Keratinocyte (primary cell): ENCODE measurements around the gene TTLL6. TPM values are rescaled to one million over a fixed set of nuclear protein-coding genes. Genes with fewer than 3 reads are reported as not detected.

ENCODE experiments used
- DNase-seq: peaks from one replicate; pipeline ENCODE4 v3.0.0-alpha.2; 2011; ENCODE audit warnings: low read depth, missing footprints, low spot score
- FAIRE-seq: peaks from 2 replicates; lab custom pipeline; 2011; peaks lifted over from hg19 to GRCh38; lab: Jason Lieb, UNC
- H2AFZ ChIP-seq: 2 replicates; pipeline ENCODE4 v1.6.0; 2012; ENCODE audit warnings: low read length, control low read depth, inconsistent platforms; ENCODE audit not compliant: control insufficient read depth
- H3K27ac ChIP-seq: 2 replicates; pipeline ENCODE4 v1.5.1; 2011; ENCODE audit warnings: low read length; ENCODE audit not compliant: control insufficient read depth, insufficient read depth
- H3K27me3 ChIP-seq: 3 replicates; pipeline ENCODE4 v1.6.0; 2011; ENCODE audit warnings: low read length; ENCODE audit not compliant: control insufficient read depth, insufficient read depth; ENCODE audit errors: extremely low read depth
- H3K36me3 ChIP-seq, 2 experiments: 2 replicates in 1 of 2; 3 replicates in 1 of 2; pipeline ENCODE4 v1.5.1; 2011; ENCODE audit warnings: low read length in 2 of 2, mild to moderate bottlenecking in 1 of 2; ENCODE audit not compliant: control insufficient read depth in 2 of 2, insufficient read depth in 2 of 2; ENCODE audit errors: extremely low read depth in 1 of 2
- H3K4me1 ChIP-seq: 3 replicates; pipeline ENCODE4 v1.5.1; 2011; ENCODE audit warnings: low read length; ENCODE audit not compliant: control insufficient read depth, insufficient read depth; ENCODE audit errors: extremely low read depth
- H3K4me2 ChIP-seq: 3 replicates; pipeline ENCODE4 v1.6.0; 2011; ENCODE audit warnings: low read depth, low read length; ENCODE audit not compliant: control insufficient read depth, insufficient read depth; ENCODE audit errors: extremely low read depth
- H3K4me3 ChIP-seq, 3 experiments: fragments of 200-600 bp in 1 of 3; sonication (generic) in 1 of 3; 2 replicates in 2 of 3; 3 replicates in 1 of 3; pipeline ENCODE4 v1.5.1; 2011 to 2016; ENCODE audit warnings: low read length in 3 of 3, mild to moderate bottlenecking in 3 of 3, control low read depth in 2 of 3, inconsistent platforms in 1 of 3, low read depth in 1 of 3, mixed read lengths in 1 of 3, mixed run types in 1 of 3, moderate library complexity in 1 of 3; ENCODE audit not compliant: control insufficient read depth in 2 of 3, insufficient read depth in 2 of 3; ENCODE audit errors: extremely low read depth in 1 of 3
- H3K79me2 ChIP-seq: 2 replicates; pipeline ENCODE4 v1.6.0; 2012; ENCODE audit warnings: low read length; ENCODE audit not compliant: control insufficient read depth, insufficient read depth
- H3K9ac ChIP-seq: 3 replicates; pipeline ENCODE4 v1.6.0; 2011; ENCODE audit warnings: low read length; ENCODE audit not compliant: control insufficient read depth, insufficient read depth; ENCODE audit errors: extremely low read depth
- H3K9me1 ChIP-seq: 3 replicates; pipeline ENCODE4 v1.6.0; 2011; ENCODE audit warnings: low read length; ENCODE audit not compliant: control insufficient read depth, insufficient read depth; ENCODE audit errors: extremely low read depth
- H3K9me3 ChIP-seq: 2 replicates; pipeline ENCODE4 v1.5.1; 2012; ENCODE audit warnings: low read depth, low read length; ENCODE audit not compliant: control insufficient read depth
- H4K20me1 ChIP-seq: 3 replicates; pipeline ENCODE4 v1.6.0; 2011; ENCODE audit warnings: low read length; ENCODE audit not compliant: control insufficient read depth, insufficient read depth; ENCODE audit errors: extremely low read depth
- EZH2 ChIP-seq: IDR thresholded peaks from one replicate; pipeline ENCODE4 v1.6.1; 2012; ENCODE audit warnings: inconsistent platforms, mild to moderate bottlenecking, low read length, moderate library complexity
- dilution Hi-C: fragments of 300-500 bp; cut with MboI; formaldehyde crosslinking; loops from one replicate; pipeline ENCODE4 v1.7.0; 2020; ENCODE audit warnings: low sequenced_read_pairs; ENCODE audit not compliant: extremely low pct_ligation_motif_present
- polyA plus RNA-seq, 5 experiments: library from polyadenylated mRNA; depleted of rRNA in 3 of 5; stranded (reverse) in 3 of 5; stranded (forward) in 1 of 5; unstranded in 1 of 5; fragments of >200 nt; gene quantifications; 1 replicate in 1 of 5; 2 replicates in 3 of 5; 3 replicates in 1 of 5; pipeline versions ENCODE4 v1.2.1 to v1.2.3, GENCODE V29; 2011 to 2012; ENCODE audit warnings: missing spikeins in 2 of 5, low read depth in 1 of 5, low replicate concordance in 1 of 5
- TF ChIP-seq, protein P1 (sequence below), 3 experiments: IDR thresholded peaks in 1 of 3; conservative IDR thresholded peaks in 1 of 3; optimal IDR thresholded peaks in 1 of 3; 2 replicates in 2 of 3; 3 replicates in 1 of 3; pipeline versions ENCODE3 to v1.5.1; 2011; ENCODE audit warnings: low read length in 3 of 3, mild to moderate bottlenecking in 3 of 3, moderate library complexity in 2 of 3, control low read depth in 1 of 3, inconsistent platforms in 1 of 3; ENCODE audit not compliant: insufficient read depth in 2 of 3; ENCODE audit errors: extremely low read depth in 1 of 3

The TTLL6 gene
- polyA plus RNA-seq, 1 donor (not counting 4 experiments of a cell fraction or from before 2014, with no cell fraction given), result not detected

DNA sequence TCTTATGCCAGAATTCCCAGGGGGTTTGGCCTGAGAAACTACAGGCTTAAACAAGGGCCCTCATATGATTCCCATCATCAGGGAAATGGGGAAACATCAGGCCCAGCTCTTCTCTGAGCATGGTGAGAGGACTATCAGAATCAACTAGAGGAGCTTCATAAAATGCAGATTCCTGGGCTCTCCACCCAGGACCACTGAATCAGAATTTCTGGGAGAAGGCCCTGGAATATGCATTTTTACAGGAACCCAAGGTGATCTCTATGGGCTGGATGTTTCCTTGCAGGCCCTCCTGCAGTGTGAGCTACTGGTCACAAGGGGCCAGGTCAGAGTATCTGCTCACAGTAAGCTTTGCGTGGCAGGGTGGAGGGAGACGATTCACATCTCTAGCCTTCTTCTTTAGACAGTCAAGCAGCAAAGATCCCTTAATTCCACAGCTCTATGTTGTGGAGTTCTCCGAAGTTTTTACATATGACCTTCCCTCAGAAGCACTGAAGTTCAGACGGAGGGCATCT lies 49.7 kb downstream of the TTLL6 start:
- H2AFZ ChIP-seq, result no peak overlapping the region
- no peak overlapping the region for H3K27ac ChIP-seq
- H3K9me3 ChIP-seq, result no peaks in the 10 kb centered on the region
- no peak for TF ChIP-seq EZH2
- TF ChIP-seq, protein P1, sequence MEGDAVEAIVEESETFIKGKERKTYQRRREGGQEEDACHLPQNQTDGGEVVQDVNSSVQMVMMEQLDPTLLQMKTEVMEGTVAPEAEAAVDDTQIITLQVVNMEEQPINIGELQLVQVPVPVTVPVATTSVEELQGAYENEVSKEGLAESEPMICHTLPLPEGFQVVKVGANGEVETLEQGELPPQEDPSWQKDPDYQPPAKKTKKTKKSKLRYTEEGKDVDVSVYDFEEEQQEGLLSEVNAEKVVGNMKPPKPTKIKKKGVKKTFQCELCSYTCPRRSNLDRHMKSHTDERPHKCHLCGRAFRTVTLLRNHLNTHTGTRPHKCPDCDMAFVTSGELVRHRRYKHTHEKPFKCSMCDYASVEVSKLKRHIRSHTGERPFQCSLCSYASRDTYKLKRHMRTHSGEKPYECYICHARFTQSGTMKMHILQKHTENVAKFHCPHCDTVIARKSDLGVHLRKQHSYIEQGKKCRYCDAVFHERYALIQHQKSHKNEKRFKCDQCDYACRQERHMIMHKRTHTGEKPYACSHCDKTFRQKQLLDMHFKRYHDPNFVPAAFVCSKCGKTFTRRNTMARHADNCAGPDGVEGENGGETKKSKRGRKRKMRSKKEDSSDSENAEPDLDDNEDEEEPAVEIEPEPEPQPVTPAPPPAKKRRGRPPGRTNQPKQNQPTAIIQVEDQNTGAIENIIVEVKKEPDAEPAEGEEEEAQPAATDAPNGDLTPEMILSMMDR (optimal IDR thresholded peaks at IDR 0.05 in 1 of 3, IDR thresholded peaks at IDR 0.05 in 1 of 3, conservative IDR thresholded peaks at IDR 0.05 in 1 of 3; ENCODE audit: extremely low read depth in 1 of 3, insufficient read depth in 2 of 3, low read length in 3 of 3), result no peak
- dilution Hi-C loops, result loop anchor here (25.0 kb wide), 1 partner anchor 105 kb away; no protein-coding TSS in a partner anchor
- H4K20me1 ChIP-seq, result no peaks in the 10 kb centered on the region
- H3K27me3 ChIP-seq, result peaks cover 9% of the 10 kb centered on the region
- no peaks in the 10 kb centered on the region for H3K9me1 ChIP-seq
- H3K4me1 ChIP-seq, result no peaks in the 10 kb centered on the region
- FAIRE-seq (no peak), DNase-seq (no peak)
- no peaks in the 10 kb centered on the region for H3K79me2 ChIP-seq
- H3K4me2 ChIP-seq, result no peak overlapping the region
- no peak overlapping the region for H3K9ac ChIP-seq
- H3K36me3 ChIP-seq, result no peaks in the 10 kb centered on the region
- no peak overlapping the region for H3K4me3 ChIP-seq

DNA sequence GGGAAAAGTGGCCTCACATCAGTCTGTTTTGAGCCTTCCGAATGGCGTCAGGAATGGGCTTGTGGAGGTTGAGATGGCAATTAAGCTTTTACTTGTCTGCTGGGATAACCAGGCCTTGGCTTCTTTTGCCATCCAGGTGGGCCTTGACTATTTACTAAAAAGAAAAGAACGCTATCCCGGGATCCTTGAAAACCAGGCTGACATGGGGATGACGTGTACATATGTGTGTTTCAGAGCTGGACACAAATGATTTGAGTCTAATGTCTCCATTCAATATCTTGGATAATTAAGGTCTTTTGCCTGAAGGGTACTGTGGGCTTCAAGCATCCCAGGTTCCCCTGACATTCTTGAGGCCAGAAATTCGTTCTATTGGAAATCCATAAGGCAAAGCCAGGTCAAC lies 55.9 kb downstream of the TTLL6 start:
- H2AFZ ChIP-seq, result no peak overlapping the region
- peaks cover 38% of the 10 kb centered on the region for H3K27me3 ChIP-seq
- dilution Hi-C loops, result loop anchor here (25.0 kb wide), 1 partner anchor 99 kb away; no protein-coding TSS in a partner anchor
- H3K27ac ChIP-seq, result no peak overlapping the region
- no peaks in the 10 kb centered on the region for H3K9me1 ChIP-seq
- no peaks in the 10 kb centered on the region for H3K36me3 ChIP-seq
- FAIRE-seq (no peak), DNase-seq (no peak)
- TF ChIP-seq EZH2, result no peak
- TF ChIP-seq, protein P1 (optimal IDR thresholded peaks at IDR 0.05 in 1 of 3, IDR thresholded peaks at IDR 0.05 in 1 of 3, conservative IDR thresholded peaks at IDR 0.05 in 1 of 3; ENCODE audit: extremely low read depth in 1 of 3, insufficient read depth in 2 of 3, low read length in 3 of 3), result no peak
- no peaks in the 10 kb centered on the region for H3K4me1 ChIP-seq
- no peak overlapping the region for H3K4me2 ChIP-seq
- H3K9me3 ChIP-seq, result no peaks in the 10 kb centered on the region
- no peaks in the 10 kb centered on the region for H3K79me2 ChIP-seq
- H4K20me1 ChIP-seq, result no peaks in the 10 kb centered on the region
- no peak overlapping the region for H3K4me3 ChIP-seq
- no peak overlapping the region for H3K9ac ChIP-seq
